Activated CD4-positive, alpha-beta memory T cell treated with anti-CD3 and anti-CD28 coated beads, Interleukin-2, amount 10 ng/mL, durations not matched to agents 7 days and 5 days (primary cell): Measurements from ENCODE around the gene ZBTB12. TPM values are rescaled to one million over a fixed set of nuclear protein-coding genes. Genes with fewer than 3 reads are reported as not detected.

Experiments used
- CTCF ChIA-PET: fragments of 350-600 bp; sonication (Branson Sonifier 250); formaldehyde crosslinking; loops from one replicate; lab custom pipeline; 2021; ENCODE audit warnings: antibody characterized with exemption, inconsistent platforms; lab: Charles Lee
- POLR2A ChIA-PET: fragments of 350-600 bp; sonication (Branson Sonifier 250); formaldehyde crosslinking; loops from one replicate; lab custom pipeline; 2021; ENCODE audit warnings: antibody characterized with exemption; lab: Charles Lee
- DNase-seq: peaks from one replicate; pipeline ENCODE4 v3.0.0-alpha.2; 2020
- H3K27ac Mint-ChIP-seq: one replicate; pipeline ENCODE4 v1.8.0; 2021; ENCODE audit warnings: mild to moderate bottlenecking, mixed read lengths
- H3K27me3 Mint-ChIP-seq: one replicate; pipeline ENCODE4 v1.8.0; 2021; ENCODE audit warnings: mixed read lengths
- H3K36me3 Mint-ChIP-seq: one replicate; pipeline ENCODE4 v1.8.0; 2021; ENCODE audit warnings: low read depth, mixed read lengths
- H3K4me1 Mint-ChIP-seq: one replicate; pipeline ENCODE4 v1.8.0; 2021; ENCODE audit warnings: mixed read lengths
- H3K4me3 Mint-ChIP-seq: one replicate; pipeline ENCODE4 v1.8.0; 2021; ENCODE audit warnings: mild to moderate bottlenecking, mixed read lengths
- H3K9me3 Mint-ChIP-seq: one replicate; pipeline ENCODE4 v1.8.0; 2021; ENCODE audit warnings: mixed read lengths
- total RNA-seq, 2 experiments: library from RNA; stranded (reverse); gene quantifications; one replicate each; pipeline ENCODE4 v1.2.3, GENCODE V29; 2021

The ZBTB12 gene
- total RNA-seq, 2 experiments from 2014 or later, result 0.98 to 1.1 TPM

- no peak overlapping the region for H3K27ac Mint-ChIP-seq
- DNase-seq, result no peak
- H3K4me1 Mint-ChIP-seq, result peaks cover 4% of the 10 kb centered on the region
- CTCF ChIA-PET, result interaction anchor here (0.5 to 2.0 kb wide), 3 partner anchors 9 to 116 kb away, joined by 3 to 6 read pairs (median 3); partner anchors contain the start of gene NEU1
- peaks cover 60% of the 10 kb centered on the region for H3K36me3 Mint-ChIP-seq
- POLR2A ChIA-PET, result interaction anchor here (0.6 to 1.1 kb wide), 3 partner anchors 10 to 189 kb away, joined by 3 read pairs; partner anchors contain the start of gene EHMT2
- H3K27me3 Mint-ChIP-seq, result no peaks in the 10 kb centered on the region
- H3K9me3 Mint-ChIP-seq, result no peaks in the 10 kb centered on the region
- no peak overlapping the region for H3K4me3 Mint-ChIP-seq
Observed at GRCh38 chr6:31887173-31888007, 14.5 kb downstream of the ZBTB12 start.

GRCh38 chr6:31886541-31886991 is 15.3 kb downstream of the ZBTB12 start:
- Mint-ChIP-seq H3K4me1 (no peaks in the 10 kb centered on the region), H3K27me3 (no peaks in the 10 kb centered on the region), H3K27ac (no peak overlapping the region), H3K4me3 (no peak overlapping the region), H3K36me3 (peaks cover 60% of the 10 kb centered on the region), H3K9me3 (no peaks in the 10 kb centered on the region)
- CTCF ChIA-PET, result interaction anchor here (0.5 to 1.0 kb wide), 2 partner anchors 10 to 115 kb away, joined by 3 read pairs; no protein-coding TSS in a partner anchor
- POLR2A ChIA-PET, result interaction anchor here (0.6 kb wide), 1 partner anchor 189 kb away, joined by 3 read pairs; no protein-coding TSS in a partner anchor
- no peak for DNase-seq

- H3K36me3 Mint-ChIP-seq, result peaks cover 64% of the 10 kb centered on the region
Observed at GRCh38 chr6:31884528-31885035, 17.3 kb downstream of the ZBTB12 start.

GRCh38 chr6:31883676-31884075 is 18.2 kb downstream of the ZBTB12 start:
- no peaks in the 10 kb centered on the region for H3K9me3 Mint-ChIP-seq
- POLR2A ChIA-PET, result interaction anchor here (1.0 kb wide), 1 partner anchor 26 kb away, joined by 3 read pairs; no protein-coding TSS in a partner anchor
- DNase-seq, result no peak
- CTCF ChIA-PET, result interaction anchor here (1.3 kb wide), 1 partner anchor 15 kb away, joined by 4 read pairs; no protein-coding TSS in a partner anchor
- no peak overlapping the region for H3K27ac Mint-ChIP-seq
- H3K4me3 Mint-ChIP-seq, result no peak overlapping the region
- no peaks in the 10 kb centered on the region for H3K27me3 Mint-ChIP-seq
- H3K4me1 Mint-ChIP-seq, result no peaks in the 10 kb centered on the region
- peaks cover 62% of the 10 kb centered on the region for H3K36me3 Mint-ChIP-seq

More at GRCh38 chr6:31884528-31885035, 17.3 kb downstream of the ZBTB12 start:
- Mint-ChIP-seq H3K27ac (no peak overlapping the region), H3K9me3 (no peaks in the 10 kb centered on the region), H3K4me3 (no peak overlapping the region), H3K27me3 (no peaks in the 10 kb centered on the region), H3K4me1 (no peaks in the 10 kb centered on the region)
- DNase-seq, result no peak
- CTCF ChIA-PET, result interaction anchor here (1.0 to 1.3 kb wide), 2 partner anchors 14 to 173 kb away, joined by 3 to 4 read pairs; no protein-coding TSS in a partner anchor
- POLR2A ChIA-PET, result no interaction called here

GRCh38 chr6:31882344-31882743 is 19.5 kb downstream of the ZBTB12 start:
- Mint-ChIP-seq H3K27me3 (no peaks in the 10 kb centered on the region), H3K4me3 (no peak overlapping the region), H3K36me3 (peaks cover 59% of the 10 kb centered on the region), H3K4me1 (no peaks in the 10 kb centered on the region), H3K27ac (no peak overlapping the region), H3K9me3 (no peaks in the 10 kb centered on the region)
- ChIA-PET CTCF (no interaction called here), POLR2A (no interaction called here)
- no peak for DNase-seq

- peaks cover 53% of the 10 kb centered on the region for H3K36me3 Mint-ChIP-seq
- H3K4me1 Mint-ChIP-seq, result no peaks in the 10 kb centered on the region
- H3K27me3 Mint-ChIP-seq, result no peaks in the 10 kb centered on the region
- no peak overlapping the region for H3K27ac Mint-ChIP-seq
- POLR2A ChIA-PET, result no interaction called here
- no peak for DNase-seq
- H3K9me3 Mint-ChIP-seq, result no peaks in the 10 kb centered on the region
- CTCF ChIA-PET, result no interaction called here
- no peak overlapping the region for H3K4me3 Mint-ChIP-seq
Observed at GRCh38 chr6:31881136-31881859, 20.6 kb downstream of the ZBTB12 start.

- H3K9me3 Mint-ChIP-seq, result no peaks in the 10 kb centered on the region
- no peaks in the 10 kb centered on the region for H3K27me3 Mint-ChIP-seq
- no peak for DNase-seq
- POLR2A ChIA-PET, result no interaction called here
- no peaks in the 10 kb centered on the region for H3K4me1 Mint-ChIP-seq
- no peak overlapping the region for H3K27ac Mint-ChIP-seq
- peaks cover 48% of the 10 kb centered on the region for H3K36me3 Mint-ChIP-seq
- H3K4me3 Mint-ChIP-seq, result no peak overlapping the region
- CTCF ChIA-PET, result no interaction called here
Observed at GRCh38 chr6:31880616-31881015, 21.3 kb downstream of the ZBTB12 start.

- DNase-seq, result no peak
- Mint-ChIP-seq H3K27ac (no peak overlapping the region), H3K4me3 (no peak overlapping the region), H3K36me3 (peaks cover 42% of the 10 kb centered on the region), H3K9me3 (no peaks in the 10 kb centered on the region), H3K27me3 (no peaks in the 10 kb centered on the region), H3K4me1 (peaks cover 1% of the 10 kb centered on the region)
- ChIA-PET POLR2A (no interaction called here), CTCF (no interaction called here)
Observed at GRCh38 chr6:31879901-31880300, 22.0 kb downstream of the ZBTB12 start.

GRCh38 chr6:31879143-31879542 is 22.7 kb downstream of the ZBTB12 start:
- ChIA-PET CTCF (no interaction called here), POLR2A (no interaction called here)
- Mint-ChIP-seq H3K27ac (no peak overlapping the region), H3K9me3 (no peaks in the 10 kb centered on the region), H3K27me3 (no peaks in the 10 kb centered on the region), H3K36me3 (peaks cover 38% of the 10 kb centered on the region), H3K4me3 (no peak overlapping the region), H3K4me1 (peaks cover 2% of the 10 kb centered on the region)
- DNase-seq, result no peak

- peaks cover 34% of the 10 kb centered on the region for H3K36me3 Mint-ChIP-seq
- H3K4me1 Mint-ChIP-seq, result peaks cover 2% of the 10 kb centered on the region
- DNase-seq, result no peak
- ChIA-PET CTCF (no interaction called here), POLR2A (no interaction called here)
- H3K27ac Mint-ChIP-seq, result no peak within 1 kb of the TSS
- no peak within 1 kb of the TSS for H3K4me3 Mint-ChIP-seq
- H3K9me3 Mint-ChIP-seq, result no peaks in the 10 kb centered on the region
- no peaks in the 10 kb centered on the region for H3K27me3 Mint-ChIP-seq
Observed at GRCh38 chr6:31878726-31879125, 23.2 kb downstream of the ZBTB12 start, which contains the start of gene SLC44A4. SLC44A4 (minus strand) TSS chr6:31878997; CDS start chr6:31878980, 17 bp downstream.

- H3K9me3 Mint-ChIP-seq, result no peaks in the 10 kb centered on the region
- ChIA-PET CTCF (no interaction called here), POLR2A (no interaction called here)
- no peaks in the 10 kb centered on the region for H3K27me3 Mint-ChIP-seq
- H3K36me3 Mint-ChIP-seq, result peaks cover 31% of the 10 kb centered on the region
- H3K4me1 Mint-ChIP-seq, result peaks cover 2% of the 10 kb centered on the region
- no peak for DNase-seq
- H3K4me3 Mint-ChIP-seq, result no peak overlapping the region
- H3K27ac Mint-ChIP-seq, result no peak overlapping the region
Observed at GRCh38 chr6:31878222-31878621, 23.7 kb downstream of the ZBTB12 start.

GRCh38 chr6:31877651-31878161 is 24.2 kb downstream of the ZBTB12 start:
- DNase-seq, result no peak
- Mint-ChIP-seq H3K27ac (no peak overlapping the region), H3K4me3 (no peak overlapping the region), H3K9me3 (no peaks in the 10 kb centered on the region), H3K27me3 (no peaks in the 10 kb centered on the region), H3K36me3 (peaks cover 26% of the 10 kb centered on the region), H3K4me1 (peaks cover 2% of the 10 kb centered on the region)
- POLR2A ChIA-PET, result no interaction called here
- CTCF ChIA-PET, result no interaction called here
